Liver (tissue), 9 donors: Measurements from ENCODE around the gene YBEY. TPM values are rescaled to one million over a fixed set of nuclear protein-coding genes. Genes with fewer than 3 reads are reported as not detected.

ENCODE experiments used
- DNase-seq: peaks from one replicate; pipeline ENCODE4 v3.0.0-alpha.2; 2017; ENCODE audit warnings: low spot score
- H3K27ac ChIP-seq, 2 donors: one replicate each; pipeline ENCODE4 v1.7.0; 2013; ENCODE audit warnings: inconsistent platforms in 2 of 2, low read length in 2 of 2, control low read depth in 1 of 2, low read depth in 1 of 2, mild to moderate bottlenecking in 1 of 2
- H3K27me3 ChIP-seq, 4 donors: one replicate each; pipeline versions ENCODE4 v1.6.1 to v1.7.0; 2013; ENCODE audit warnings: low read length in 3 of 4, inconsistent platforms in 1 of 4, mild to moderate bottlenecking in 1 of 4, moderate library complexity in 1 of 4; ENCODE audit not compliant: control insufficient read depth in 4 of 4, insufficient read depth in 4 of 4
- H3K36me3 ChIP-seq, 4 donors: one replicate each; pipeline versions ENCODE4 v1.6.1 to v1.7.0; 2013; ENCODE audit warnings: low read length in 3 of 4, mild to moderate bottlenecking in 3 of 4, low read depth in 1 of 4, moderate library complexity in 1 of 4; ENCODE audit not compliant: control insufficient read depth in 4 of 4, insufficient read depth in 3 of 4
- H3K4me1 ChIP-seq, 4 donors: one replicate each; pipeline versions ENCODE4 v1.6.1 to v1.7.0; 2013; ENCODE audit warnings: low read length in 3 of 4, mild to moderate bottlenecking in 3 of 4, moderate library complexity in 1 of 4; ENCODE audit not compliant: control insufficient read depth in 4 of 4, insufficient read depth in 4 of 4
- H3K4me3 ChIP-seq, 3 donors: one replicate each; pipeline versions ENCODE4 v1.6.1 to v1.7.0; 2013; ENCODE audit warnings: low read length in 3 of 3, control low read depth in 1 of 3, low read depth in 1 of 3, mild to moderate bottlenecking in 1 of 3
- H3K9ac ChIP-seq, 2 donors: one replicate each; pipeline ENCODE4 v1.7.0; 2013; ENCODE audit warnings: low read length in 2 of 2, mild to moderate bottlenecking in 2 of 2, moderate library complexity in 2 of 2, control low read depth in 1 of 2, low read depth in 1 of 2
- H3K9me3 ChIP-seq, 4 donors: one replicate each; pipeline versions ENCODE4 v1.6.1 to v1.7.0; 2013; ENCODE audit warnings: low read length in 3 of 4; ENCODE audit not compliant: control insufficient read depth in 4 of 4
- ATF3 ChIP-seq: IDR thresholded peaks from 2 replicates; pipeline ENCODE4 v1.6.1; 2016; ENCODE audit warnings: antibody characterized with exemption
- CTCF ChIP-seq: fragments of 150-350 bp; IDR thresholded peaks from 2 replicates; pipeline ENCODE4 v1.5.1; 2017; ENCODE audit warnings: improper control_type of control experiment, low read depth, low read length; ENCODE audit not compliant: missing input control
- EGR1 ChIP-seq, 2 donors: IDR thresholded peaks; 2 replicates each; pipeline ENCODE4 v1.6.1; 2016 to 2018; ENCODE audit warnings: antibody characterized with exemption in 2 of 2, low read depth in 2 of 2
- FOXA1 ChIP-seq: IDR thresholded peaks from 2 replicates; pipeline ENCODE4 v1.6.1; 2016; ENCODE audit warnings: antibody characterized with exemption
- GABPA ChIP-seq, 2 donors: IDR thresholded peaks in 1 of 2; conservative IDR thresholded peaks in 1 of 2; 2 replicates each; pipeline ENCODE4 v1.6.1; 2016; ENCODE audit warnings: antibody characterized with exemption in 2 of 2, mild to moderate bottlenecking in 1 of 2, moderate library complexity in 1 of 2
- HNF4A ChIP-seq, 2 donors: conservative IDR thresholded peaks; 2 replicates each; pipeline ENCODE4 v1.6.1; 2016; ENCODE audit warnings: antibody characterized with exemption in 2 of 2, mild to moderate bottlenecking in 2 of 2
- HNF4G ChIP-seq: IDR thresholded peaks from 2 replicates; pipeline ENCODE4 v1.6.1; 2016; ENCODE audit warnings: antibody characterized with exemption
- JUND ChIP-seq, 2 donors: IDR thresholded peaks; 2 replicates each; pipeline ENCODE4 v1.6.1; 2016; ENCODE audit warnings: antibody characterized with exemption in 2 of 2
- MAX ChIP-seq: IDR thresholded peaks from 2 replicates; pipeline ENCODE4 v1.6.1; 2016; ENCODE audit warnings: antibody characterized with exemption
- NR2F2 ChIP-seq: IDR thresholded peaks from 2 replicates; pipeline ENCODE4 v1.6.1; 2016; ENCODE audit warnings: antibody characterized with exemption
- RAD21 ChIP-seq, 2 donors: IDR thresholded peaks; 2 replicates each; pipeline ENCODE4 v1.6.1; 2016; ENCODE audit warnings: antibody characterized with exemption in 2 of 2, mild to moderate bottlenecking in 2 of 2
- RXRA ChIP-seq, 2 donors: IDR thresholded peaks; 2 replicates each; pipeline ENCODE4 v1.6.1; 2017 to 2018; ENCODE audit warnings: antibody characterized with exemption in 2 of 2, mild to moderate bottlenecking in 1 of 2
- SP1 ChIP-seq: IDR thresholded peaks from 2 replicates; pipeline ENCODE4 v1.6.1; 2018; ENCODE audit warnings: antibody characterized with exemption, mild to moderate bottlenecking
- TAF1 ChIP-seq: conservative IDR thresholded peaks from 2 replicates; pipeline ENCODE4 v1.6.1; 2016; ENCODE audit warnings: antibody characterized with exemption, mild to moderate bottlenecking
- YY1 ChIP-seq: IDR thresholded peaks from 2 replicates; pipeline ENCODE4 v1.6.1; 2016; ENCODE audit warnings: antibody characterized with exemption, mild to moderate bottlenecking
- ZBTB33 ChIP-seq: IDR thresholded peaks from 2 replicates; pipeline ENCODE4 v1.6.1; 2016; ENCODE audit warnings: antibody characterized with exemption
- WGBS: extraction: QIAGEN DNeasy Blood & Tissue Kit; methylation state at CpG from one replicate; pipeline ENCODE4 v1.1.7; 2013; 5-methylcytosine and 5-hydroxymethylcytosine counted together
- polyA plus RNA-seq, 2 donors: library from polyadenylated mRNA; stranded (reverse) in 1 of 2; unstranded in 1 of 2; fragments of 200-250 nt in 1 of 2; fragments of >200 nt in 1 of 2; fragmentation: Nextera tagmentation in 1 of 2; extraction: Ambion mirVana in 1 of 2; gene quantifications; one replicate each; pipeline versions ENCODE4 v1.2.1 to v1.2.3, GENCODE V29; 2013 to 2015
- total RNA-seq, 2 donors: library from RNA; depleted of rRNA; stranded (reverse); fragments of >200 nt; gene quantifications; one replicate each; pipeline ENCODE4 v1.2.3, GENCODE V29; 2014
- donor health status: healthy.
- donor health status: healthy.
- donor health status: healthy.
- donor health status: healthy.
- donor health status: healthy.

YBEY gene
- total and polyA plus RNA-seq, 4 donors, result 6.3 to 11.8 (median 10.0) TPM

- no peak for TF ChIP-seq ATF3
- TF ChIP-seq RAD21 (IDR thresholded peaks at IDR 0.05), result no peak
- no peak for TF ChIP-seq GABPA (IDR thresholded peaks at IDR 0.05 in 1 of 2, conservative IDR thresholded peaks at IDR 0.05 in 1 of 2)
- TF ChIP-seq SP1, result no peak
- TF ChIP-seq CTCF, result no peak
- TF ChIP-seq HNF4G, result no peak
- TF ChIP-seq YY1, result no peak
- no peak for TF ChIP-seq MAX
- TF ChIP-seq ZBTB33, result no peak
- TF ChIP-seq FOXA1, result no peak
- TF ChIP-seq EGR1 (IDR thresholded peaks at IDR 0.05; ENCODE audit: low read depth in 2 of 2), result no peak
- TF ChIP-seq NR2F2, result no peak
- TF ChIP-seq RXRA (IDR thresholded peaks at IDR 0.05), result no peak
- TF ChIP-seq HNF4A (conservative IDR thresholded peaks at IDR 0.05), result no peak
- no peak for TF ChIP-seq JUND (IDR thresholded peaks at IDR 0.05)
- H3K27ac ChIP-seq, result no peak overlapping the region
- no peak overlapping the region for H3K4me3 ChIP-seq
- no peaks in the 10 kb centered on the region for H3K9me3 ChIP-seq
- H3K27me3 ChIP-seq, result no peaks in the 10 kb centered on the region
- no peaks in the 10 kb centered on the region for H3K4me1 ChIP-seq
- H3K36me3 ChIP-seq, result peaks cover 10 to 46% (median 24%) of the 10 kb centered on the region in 4 donors
- DNase-seq, result no peak
- WGBS, result 94% methylated on average over 34 of the region's 34 CpGs
- no peak overlapping the region for H3K9ac ChIP-seq
Measured at GRCh38 chr21:46346296-46347202, 60.4 kb downstream of the YBEY start.

GRCh38 chr21:46347203-46347550, 61.0 kb downstream of the YBEY start:
- no peaks in the 10 kb centered on the region for H3K27me3 ChIP-seq
- no peak overlapping the region for H3K4me3 ChIP-seq
- WGBS, result 81% methylated on average over 10 of the region's 10 CpGs
- no peak for DNase-seq
- TF ChIP-seq GABPA (IDR thresholded peaks at IDR 0.05 in 1 of 2, conservative IDR thresholded peaks at IDR 0.05 in 1 of 2) (no peak), ATF3 (no peak), ZBTB33 (no peak), RAD21 (IDR thresholded peaks at IDR 0.05) (no peak), CTCF (no peak), TAF1 (no peak), RXRA (IDR thresholded peaks at IDR 0.05) (no peak), HNF4A (conservative IDR thresholded peaks at IDR 0.05) (no peak), SP1 (no peak), JUND (IDR thresholded peaks at IDR 0.05) (no peak), YY1 (no peak), FOXA1 (no peak), NR2F2 (no peak), HNF4G (no peak)
- peaks cover 10 to 52% (median 30%) of the 10 kb centered on the region in 4 donors for H3K36me3 ChIP-seq
- H3K27ac ChIP-seq, result no peak overlapping the region
- H3K4me1 ChIP-seq, result no peaks in the 10 kb centered on the region
- no peak overlapping the region for H3K9ac ChIP-seq
- no peaks in the 10 kb centered on the region for H3K9me3 ChIP-seq
